ENCODE results near the gene TCF7.
A peak's percentile ranks its signal among the peaks of the same experiment; 100 is the strongest.

The TCF7 gene

DNA sequence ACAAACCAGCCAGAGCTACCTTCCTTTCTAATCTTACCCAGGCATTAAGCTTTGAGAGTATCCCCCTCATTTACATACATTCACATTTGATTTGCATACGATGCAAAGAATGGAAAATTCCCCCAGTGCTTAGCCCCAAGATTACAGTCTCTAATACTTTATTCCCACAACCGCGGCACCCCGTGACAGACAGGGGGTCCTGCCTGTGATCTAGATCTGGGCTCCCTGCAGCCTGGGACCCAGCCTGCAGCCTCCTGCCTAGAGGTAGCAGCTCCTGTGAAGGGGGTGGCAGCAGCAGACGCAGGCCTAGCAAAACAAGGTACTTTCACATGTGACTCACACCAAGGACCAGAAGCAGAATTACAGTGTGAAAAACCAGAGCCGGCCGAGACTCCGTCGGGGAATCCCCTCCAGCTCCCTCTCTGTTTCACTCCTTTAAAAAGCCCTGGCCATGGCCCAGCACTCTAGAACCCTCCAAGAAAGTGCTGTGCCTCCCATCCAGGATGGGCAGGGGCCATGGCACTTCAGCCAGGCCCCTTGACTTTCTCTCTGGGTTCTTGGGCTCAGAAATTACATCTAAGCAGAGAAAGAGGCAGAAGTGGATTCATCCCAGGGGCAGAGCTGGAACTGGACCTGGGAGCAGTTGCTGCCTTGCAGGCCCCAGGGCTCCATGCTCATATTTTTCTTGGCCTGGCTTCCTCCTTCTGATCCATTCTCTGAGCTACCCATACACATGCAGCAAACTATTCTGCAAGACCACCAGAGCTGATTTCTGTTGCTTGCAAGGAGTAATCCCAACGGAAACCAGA is 14.0 kb upstream of the TCF7 start:
- peak overlapping the region; percentile 49 for H3K4me3 Mint-ChIP-seq
- H3K9me3 Mint-ChIP-seq: no peaks in the 10 kb centered on the region
- peaks cover 87% of the 10 kb centered on the region for H3K4me1 Mint-ChIP-seq
- no peaks in the 10 kb centered on the region for H3K36me3 Mint-ChIP-seq
- H3K27me3 Mint-ChIP-seq: no peaks in the 10 kb centered on the region
- peak overlapping the region; percentile 97 for H3K27ac Mint-ChIP-seq

DNA sequence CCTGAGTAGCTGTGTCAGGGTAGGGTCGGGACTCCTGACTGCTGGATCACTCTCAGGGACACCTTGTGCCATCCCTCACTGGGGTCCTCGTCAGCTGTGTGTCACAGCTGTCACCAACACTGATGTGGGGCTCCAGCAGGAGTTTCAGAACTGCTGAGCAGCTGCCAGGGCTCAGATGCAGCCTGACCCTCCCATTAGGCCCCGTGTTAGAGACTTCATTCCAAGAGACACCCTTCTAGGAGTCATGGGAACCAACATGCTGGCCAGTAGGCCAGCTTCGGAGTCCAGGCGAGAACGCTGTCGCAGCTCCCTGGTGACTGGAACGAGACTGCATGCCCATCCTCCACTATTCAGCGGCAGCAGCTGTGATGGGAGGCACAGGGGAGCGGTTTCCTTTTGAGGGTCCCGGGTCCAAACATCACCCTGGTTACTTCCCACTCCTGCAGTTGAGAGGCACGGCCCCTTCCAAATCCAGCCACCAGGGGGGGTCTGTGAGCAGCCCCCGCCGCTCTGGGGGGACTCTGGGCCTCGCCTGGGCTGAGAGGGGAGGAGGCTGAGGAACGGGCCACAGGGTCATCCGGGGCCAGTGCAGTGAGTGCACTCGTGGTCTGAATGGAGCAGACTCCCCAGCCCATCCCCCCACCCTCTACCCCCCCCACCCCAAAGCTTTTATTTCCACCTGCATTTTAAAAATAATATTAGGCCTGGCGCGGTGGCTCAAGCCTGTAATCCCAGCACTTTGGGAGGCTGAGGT is 12.6 kb upstream of the TCF7 start:
- Mint-ChIP-seq H3K9me3 (no peaks in the 10 kb centered on the region), H3K27ac (peak overlapping the region; percentile 97), H3K4me3 (peak overlapping the region; percentile 23), H3K36me3 (peaks cover 1% of the 10 kb centered on the region), H3K27me3 (no peaks in the 10 kb centered on the region), H3K4me1 (peaks cover 90% of the 10 kb centered on the region)

GRCh38 chr5:134103397-134103796 is 11.1 kb upstream of the TCF7 start:
- Mint-ChIP-seq H3K4me1 (peaks cover 94% of the 10 kb centered on the region), H3K36me3 (peaks cover 2% of the 10 kb centered on the region), H3K4me3 (peak overlapping the region; percentile 72)

GRCh38 chr5:134103998-134104654 is 10.4 kb upstream of the TCF7 start:
- Mint-ChIP-seq H3K27ac (peak overlapping the region; percentile 90), H3K36me3 (peaks cover 2% of the 10 kb centered on the region), H3K4me1 (peaks cover 94% of the 10 kb centered on the region), H3K4me3 (peak overlapping the region; percentile 72), H3K27me3 (no peaks in the 10 kb centered on the region), H3K9me3 (no peaks in the 10 kb centered on the region)

More at GRCh38 chr5:134103397-134103796, 11.1 kb upstream of the TCF7 start:
- no peaks in the 10 kb centered on the region for H3K9me3 Mint-ChIP-seq
- H3K27ac Mint-ChIP-seq: peak overlapping the region; percentile 97
- H3K27me3 Mint-ChIP-seq: no peaks in the 10 kb centered on the region

- H3K27me3 Mint-ChIP-seq: no peaks in the 10 kb centered on the region
- H3K27ac Mint-ChIP-seq: no peak overlapping the region
- H3K9me3 Mint-ChIP-seq: no peaks in the 10 kb centered on the region
- peak overlapping the region; percentile 19 for H3K4me3 Mint-ChIP-seq
- H3K36me3 Mint-ChIP-seq: peaks cover 2% of the 10 kb centered on the region
- peaks cover 89% of the 10 kb centered on the region for H3K4me1 Mint-ChIP-seq
Observed at GRCh38 chr5:134106991-134107701, 7.3 kb upstream of the TCF7 start.

DNA sequence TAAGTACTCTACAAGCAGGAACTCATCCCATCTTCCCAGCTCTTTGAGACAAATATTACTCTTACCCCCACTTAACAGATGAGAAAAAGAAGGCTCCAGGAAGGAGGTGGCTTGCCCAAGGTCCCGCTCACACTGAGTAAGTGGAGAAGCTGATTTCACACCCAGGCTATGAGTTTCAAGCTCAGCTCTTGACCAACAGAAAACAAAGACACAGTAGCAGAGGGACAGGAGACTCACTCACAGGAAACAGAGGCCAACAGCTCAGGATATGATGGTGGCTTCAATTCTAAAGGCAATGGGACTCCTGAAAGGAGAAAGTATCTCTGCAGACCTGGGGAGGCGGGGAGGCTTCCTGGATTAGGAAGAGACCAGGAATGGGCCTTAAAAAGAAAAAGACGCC is 6.7 kb upstream of the TCF7 start:
- H3K36me3 Mint-ChIP-seq: peaks cover 2% of the 10 kb centered on the region
- H3K27ac Mint-ChIP-seq: no peak overlapping the region
- H3K27me3 Mint-ChIP-seq: no peaks in the 10 kb centered on the region
- peaks cover 93% of the 10 kb centered on the region for H3K4me1 Mint-ChIP-seq
- H3K4me3 Mint-ChIP-seq: no peak overlapping the region
- H3K9me3 Mint-ChIP-seq: no peaks in the 10 kb centered on the region

DNA sequence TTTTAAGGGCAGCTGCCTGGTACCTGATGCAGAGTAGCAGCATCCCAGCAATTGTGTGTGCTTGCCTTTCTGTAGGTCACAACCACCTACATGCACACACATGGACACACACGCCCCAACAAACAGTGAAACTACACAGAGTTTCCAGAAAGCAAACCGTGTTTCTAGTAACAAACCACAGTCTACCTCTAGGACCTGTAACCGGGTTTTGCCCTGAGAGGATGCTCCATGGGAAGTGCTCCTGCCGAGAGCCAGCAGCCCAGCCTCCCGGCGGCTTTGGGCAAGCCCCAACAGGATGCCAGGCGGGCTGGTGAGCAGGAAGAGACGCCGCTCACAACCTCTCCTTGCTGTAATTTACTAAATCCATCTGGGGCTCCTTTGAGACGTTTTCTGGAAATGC is 4.1 kb upstream of the TCF7 start:
- peak overlapping the region; percentile 84 for H3K27ac Mint-ChIP-seq
- H3K27me3 Mint-ChIP-seq: no peaks in the 10 kb centered on the region
- H3K4me1 Mint-ChIP-seq: peaks cover 76% of the 10 kb centered on the region

GRCh38 chr5:134111741-134112647 is 2.5 kb upstream of the TCF7 start:
- Mint-ChIP-seq H3K4me3 (peak overlapping the region; percentile 81), H3K36me3 (peaks cover 3% of the 10 kb centered on the region), H3K9me3 (no peaks in the 10 kb centered on the region), H3K27ac (peak overlapping the region; percentile 90), H3K27me3 (no peaks in the 10 kb centered on the region), H3K4me1 (peaks cover 69% of the 10 kb centered on the region)

More for the DNA sequence above, 4.1 kb upstream of the TCF7 start:
- Mint-ChIP-seq H3K4me3 (peak overlapping the region; percentile 58), H3K36me3 (peaks cover 2% of the 10 kb centered on the region), H3K9me3 (no peaks in the 10 kb centered on the region)

DNA sequence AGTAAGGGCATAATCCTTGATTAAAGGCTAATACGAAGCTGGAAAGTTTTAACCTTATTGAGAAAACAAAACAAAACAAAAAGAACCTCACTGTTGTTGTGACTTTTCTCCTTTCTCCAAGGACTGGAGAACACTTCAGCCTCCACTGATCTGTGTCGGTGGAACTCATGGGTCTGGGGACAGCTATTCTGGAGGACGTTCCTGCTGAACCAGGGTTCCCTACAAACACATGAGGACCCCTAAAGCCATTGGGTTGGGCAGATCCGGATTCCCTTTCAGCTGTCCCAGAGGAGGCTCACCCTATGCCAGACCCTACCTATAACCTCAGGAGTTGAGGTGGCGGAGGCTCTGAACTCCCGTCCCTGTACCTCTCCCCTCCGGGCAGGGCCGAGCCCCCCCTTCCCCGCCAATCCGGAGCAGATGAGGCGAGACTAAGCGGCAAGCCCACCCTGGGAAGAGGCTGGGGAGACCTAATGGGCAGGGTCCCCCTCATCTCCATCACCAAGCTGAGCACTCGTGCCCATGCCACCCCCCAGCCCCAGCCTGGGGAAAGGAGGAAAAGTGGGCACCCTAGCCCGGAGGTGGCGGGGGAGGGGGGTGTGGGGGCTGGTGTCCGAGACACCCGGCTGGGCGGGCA is 1.6 kb upstream of the TCF7 start:
- peaks cover 69% of the 10 kb centered on the region for H3K4me1 Mint-ChIP-seq
- H3K36me3 Mint-ChIP-seq: peaks cover 3% of the 10 kb centered on the region
- H3K9me3 Mint-ChIP-seq: no peaks in the 10 kb centered on the region
- no peaks in the 10 kb centered on the region for H3K27me3 Mint-ChIP-seq
- H3K4me3 Mint-ChIP-seq: peak overlapping the region; percentile 81
- H3K27ac Mint-ChIP-seq: peak overlapping the region; percentile 90

DNA sequence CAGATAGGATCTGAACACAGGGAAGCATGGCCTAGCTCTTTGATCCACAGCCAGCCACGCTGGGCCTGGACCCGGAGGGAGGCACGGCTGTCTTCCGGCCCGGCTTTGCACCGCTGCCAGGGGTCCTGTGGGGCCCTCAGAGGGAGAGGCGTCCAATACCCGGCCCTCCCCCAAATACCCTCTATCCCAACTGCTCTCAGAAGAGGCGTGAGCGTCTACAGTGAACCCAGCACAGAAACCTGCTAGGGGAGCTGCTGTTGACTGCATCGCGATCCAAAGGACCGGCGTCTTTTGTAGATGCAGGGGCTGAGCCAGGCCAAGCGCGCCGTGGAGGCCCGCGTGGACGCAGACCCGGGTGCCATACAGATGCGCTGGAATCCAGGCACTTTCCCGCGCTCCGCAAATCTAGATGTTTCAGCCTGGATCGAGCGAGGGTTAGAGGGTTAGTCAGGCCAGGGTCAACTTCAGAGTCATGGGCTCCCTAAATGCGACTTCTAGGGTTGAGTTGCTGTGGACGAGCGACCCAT is 1.1 kb upstream of the TCF7 start:
- Mint-ChIP-seq H3K9me3 (no peaks in the 10 kb centered on the region), H3K4me3 (peak overlapping the region; percentile 91), H3K27ac (peak overlapping the region; percentile 91), H3K27me3 (no peaks in the 10 kb centered on the region), H3K4me1 (peaks cover 69% of the 10 kb centered on the region), H3K36me3 (peaks cover 3% of the 10 kb centered on the region)

GRCh38 chr5:134114886-134115805 is 665 bp downstream of the TCF7 start:
- peaks cover 10% of the 10 kb centered on the region for H3K36me3 Mint-ChIP-seq
- no peaks in the 10 kb centered on the region for H3K9me3 Mint-ChIP-seq
- H3K4me1 Mint-ChIP-seq: peaks cover 75% of the 10 kb centered on the region
- H3K27ac Mint-ChIP-seq: peak overlapping the region; percentile 92
- H3K4me3 Mint-ChIP-seq: peak overlapping the region; percentile 94
- no peaks in the 10 kb centered on the region for H3K27me3 Mint-ChIP-seq

GRCh38 chr5:134115806-134116175 is 1.3 kb downstream of the TCF7 start:
- no peaks in the 10 kb centered on the region for H3K9me3 Mint-ChIP-seq
- peak overlapping the region; percentile 92 for H3K27ac Mint-ChIP-seq
- H3K27me3 Mint-ChIP-seq: no peaks in the 10 kb centered on the region
- peaks cover 75% of the 10 kb centered on the region for H3K4me1 Mint-ChIP-seq
- H3K4me3 Mint-ChIP-seq: peak overlapping the region; percentile 94
- H3K36me3 Mint-ChIP-seq: peaks cover 14% of the 10 kb centered on the region

GRCh38 chr5:134116286-134116685 is 1.8 kb downstream of the TCF7 start:
- Mint-ChIP-seq H3K4me3 (peak overlapping the region; percentile 94), H3K27me3 (no peaks in the 10 kb centered on the region), H3K4me1 (peaks cover 75% of the 10 kb centered on the region), H3K27ac (peak overlapping the region; percentile 92), H3K9me3 (no peaks in the 10 kb centered on the region), H3K36me3 (peaks cover 14% of the 10 kb centered on the region)
